GM12878 (cell line): ENCODE results near the gene NDUFS6. TPM values are rescaled to one million over a fixed set of nuclear protein-coding genes. Genes with fewer than 3 reads are reported as not detected.

ENCODE experiments used
- ATAC-seq: fragments of 200-7000 bp; cut with Tn5 transposase; 3 replicates; pipeline ENCODE4 v1.9.1; 2020; ENCODE audit warnings: mild to moderate bottlenecking, moderate library complexity
- BruUV-seq: library from RNA; stranded (reverse); fragments of 400-500 nt; replicated peaks from 2 replicates; lab custom pipeline; 2021; lab: Mats Ljungman, UMichigan
- CTCF ChIA-PET: fragments of 300-600 bp; sonication (Branson Sonifier 250); formaldehyde crosslinking; extraction: SDS; loops from one replicate; lab custom pipeline; 2021; ENCODE audit warnings: inconsistent platforms; lab: Yijun Ruan, JAX
- POLR2A ChIA-PET: fragments of 350-600 bp; formaldehyde crosslinking; extraction: SDS; loops from one replicate; lab custom pipeline; 2021; ENCODE audit warnings: inconsistent platforms; lab: Charles Lee
- RAD21 ChIA-PET: fragments of 300-600 bp; sonication (Branson Sonifier 250); formaldehyde crosslinking; loops from one replicate; lab custom pipeline; 2023; ENCODE audit warnings: antibody characterized with exemption; ENCODE audit not compliant: unreplicated experiment; lab: Charles Lee
- SMC1A ChIA-PET: fragments of 300-600 bp; sonication (Branson Sonifier 250); formaldehyde crosslinking; loops from one replicate; lab custom pipeline; 2023; ENCODE audit not compliant: unreplicated experiment, uncharacterized antibody; lab: Charles Lee
- DNase-seq: peaks from one replicate; pipeline ENCODE4 v3.0.0-alpha.2; 2011; ENCODE audit warnings: low read depth, low spot score
- FAIRE-seq: peaks from 3 replicates; lab custom pipeline; 2011; peaks lifted over from hg19 to GRCh38; lab: Jason Lieb, UNC
- H2AFZ ChIP-seq: 2 replicates; pipeline ENCODE4 v1.6.0; 2011; ENCODE audit warnings: low read depth, low read length, control low read depth; ENCODE audit not compliant: control insufficient read depth
- H3K27ac ChIP-seq: 2 replicates; pipeline ENCODE4 v1.5.1; 2011; ENCODE audit warnings: control low read depth; ENCODE audit not compliant: control insufficient read depth, insufficient read depth
- H3K27me3 ChIP-seq, 2 experiments: replicated peaks in 1 of 2; 2 replicates each; pipeline versions ENCODE4 v1.6.0 to v1.6.1; 2011; ENCODE audit warnings: low read length in 1 of 2; ENCODE audit not compliant: control insufficient read depth in 2 of 2, insufficient read depth in 2 of 2
- H3K36me3 ChIP-seq, 2 experiments: 2 replicates each; pipeline ENCODE4 v1.5.1; 2011; ENCODE audit warnings: low read length in 1 of 2; ENCODE audit not compliant: control insufficient read depth in 2 of 2, insufficient read depth in 2 of 2
- H3K4me1 ChIP-seq: 2 replicates; pipeline ENCODE4 v1.6.1; 2011; ENCODE audit warnings: mild to moderate bottlenecking, low read length, moderate library complexity, mixed read lengths; ENCODE audit not compliant: control insufficient read depth, insufficient read depth
- H3K4me2 ChIP-seq: 2 replicates; pipeline ENCODE4 v1.6.0; 2011; ENCODE audit warnings: control low read depth; ENCODE audit not compliant: control insufficient read depth, insufficient read depth
- H3K4me3 ChIP-seq: fragments of 200-600 bp; sonication (generic); 2 replicates; pipeline ENCODE4 v1.5.1; 2016
- H3K79me2 ChIP-seq: 2 replicates; pipeline ENCODE4 v1.6.0; 2011; ENCODE audit warnings: low read length; ENCODE audit not compliant: control insufficient read depth, insufficient read depth
- H3K9ac ChIP-seq: 2 replicates; pipeline ENCODE4 v1.8.0; 2011; ENCODE audit warnings: low read length, control low read depth, mixed read lengths; ENCODE audit not compliant: control insufficient read depth, insufficient read depth
- H3K9me3 ChIP-seq: replicated peaks from 3 replicates; pipeline ENCODE4 v1.5.1; 2011; ENCODE audit warnings: mild to moderate bottlenecking, low read length; ENCODE audit not compliant: control insufficient read depth, insufficient read depth
- H4K20me1 ChIP-seq: 2 replicates; pipeline ENCODE4 v1.6.0; 2011; ENCODE audit not compliant: control insufficient read depth, insufficient read depth
- BACH1 ChIP-seq: fragments of 450-650 bp; IDR thresholded peaks from 2 replicates; pipeline ENCODE4 v1.6.1; 2017; ENCODE audit warnings: mild to moderate bottlenecking, borderline replicate concordance
- BCL11A ChIP-seq: IDR thresholded peaks from 2 replicates; pipeline ENCODE4 v1.6.1; 2011; ENCODE audit warnings: low read depth, low read length
- CTCF ChIP-seq, 3 experiments: IDR thresholded peaks in 2 of 3; conservative IDR thresholded peaks in 1 of 3; 2 replicates each; pipeline ENCODE4 v1.5.1; 2011; ENCODE audit warnings: low read depth in 3 of 3, low read length in 3 of 3, mild to moderate bottlenecking in 3 of 3, control low read depth in 2 of 3, moderate library complexity in 2 of 3, inconsistent platforms in 1 of 3, mixed read lengths in 1 of 3; ENCODE audit not compliant: control insufficient read depth in 2 of 3, insufficient read depth in 1 of 3; ENCODE audit errors: extremely low read depth in 1 of 3
- GABPA ChIP-seq: IDR thresholded peaks from 2 replicates; pipeline ENCODE4 v1.6.1; 2014; ENCODE audit warnings: antibody characterized with exemption, low read depth, mild to moderate bottlenecking, inconsistent platforms
- IRF4 ChIP-seq: IDR thresholded peaks from 2 replicates; pipeline ENCODE4 v1.6.1; 2011; ENCODE audit warnings: low read depth, low read length
- MTA2 ChIP-seq: fragments of 450-650 bp; IDR thresholded peaks from 2 replicates; pipeline ENCODE4 v1.6.1; 2016; ENCODE audit warnings: low read depth, mild to moderate bottlenecking, moderate library complexity
- NFXL1 ChIP-seq: fragments of 450-650 bp; IDR thresholded peaks from 2 replicates; pipeline ENCODE4 v1.6.1; 2017; ENCODE audit warnings: antibody characterized with exemption, mild to moderate bottlenecking, borderline replicate concordance
- POLR2AphosphoS5 ChIP-seq: IDR thresholded peaks from 2 replicates; pipeline ENCODE4 v1.6.1; 2011; ENCODE audit warnings: mild to moderate bottlenecking, low read length, inconsistent platforms
- RBBP5 ChIP-seq: fragments of 200-600 bp; sonication (generic); conservative IDR thresholded peaks from 2 replicates; pipeline ENCODE4 v1.6.1; 2016
- SREBF1 ChIP-seq: IDR thresholded peaks from 2 replicates; pipeline ENCODE4 v1.6.1; 2012; ENCODE audit warnings: mild to moderate bottlenecking, low read length
- USF1 ChIP-seq: IDR thresholded peaks from 2 replicates; pipeline ENCODE4 v1.6.1; 2011; ENCODE audit warnings: borderline replicate concordance, low read depth, mild to moderate bottlenecking, moderate library complexity, mixed read lengths, low read length; ENCODE audit not compliant: insufficient read depth; ENCODE audit errors: extremely low read length
- ZNF207 ChIP-seq: fragments of 450-650 bp; IDR thresholded peaks from 2 replicates; pipeline ENCODE4 v1.6.1; 2014; ENCODE audit warnings: antibody characterized with exemption, mild to moderate bottlenecking, borderline replicate concordance
- WGBS: methylation state at CpG from one replicate; pipeline ENCODE4 v1.1.6; 2016; ENCODE audit warnings: low lambda C conversion rate; ENCODE audit not compliant: insufficient replicate concordance, insufficient coverage; ENCODE audit errors: missing lambda C conversion rate; 5-methylcytosine and 5-hydroxymethylcytosine counted together
- in situ Hi-C: fragments of 300-500 bp; cut with MboI; formaldehyde crosslinking; loops from 9 replicates; pipeline ENCODE4 v1.14.3; 2018; ENCODE audit warnings: mixed read lengths
- intact Hi-C: fragments of 100-400 bp; cut with micrococcal nuclease; formaldehyde crosslinking; loops from one replicate; pipeline ENCODE4 v1.14.2; 2022; ENCODE audit not compliant: unreplicated experiment
- polyA plus RNA-seq, 11 experiments: library from polyadenylated mRNA; depleted of rRNA in 4 of 11; unstranded in 6 of 11; stranded (reverse) in 5 of 11; fragments of >200 nt; fragmentation: Nextera tagmentation in 4 of 11; fragmentation: Illumina TruSeq in 1 of 11; extraction: Ambion mirVana in 4 of 11; extraction: Trizol in 1 of 11; gene quantifications; 1 replicate in 1 of 11; 2 replicates in 10 of 11; pipeline versions ENCODE4 v1.2.1 to v1.2.3, GENCODE V29; 2011 to 2016; ENCODE audit warnings: inconsistent platforms in 2 of 11, missing spikeins in 2 of 11, low read depth in 1 of 11
- total RNA-seq, 4 experiments: library from RNA; depleted of rRNA in 3 of 4; stranded (reverse); fragments of >200 nt in 3 of 4; fragmentation: Illumina TruSeq in 1 of 4; extraction: Trizol in 1 of 4; gene quantifications; 2 replicates each; pipeline versions ENCODE4 v1.2.1 to v1.2.3, GENCODE V29; 2013 to 2021

The NDUFS6 gene
- total and polyA plus RNA-seq, 10 of the 15 experiments (the other 5 are each of a cell fraction or from before 2014, with no cell fraction given): 20.7 to 213 (median 58.3) TPM

- ChIA-PET CTCF (no interaction called here), POLR2A (no interaction called here), RAD21 (no interaction called here), SMC1A (no interaction called here)
- Histone ChIP-seq H4K20me1 (no peaks in the 10 kb centered on the region), H3K27ac (no peak overlapping the region), H3K4me2 (no peak overlapping the region), H3K36me3 (no peaks in the 10 kb centered on the region), H3K9me3 (no peaks in the 10 kb centered on the region), H3K4me3 (no peak overlapping the region), H3K27me3 (peaks cover 0 to 2% of the 10 kb centered on the region in 2 experiments; a peak in 2 of 4 replicates), H3K79me2 (no peaks in the 10 kb centered on the region), H2AFZ (no peak overlapping the region), H3K4me1 (no peaks in the 10 kb centered on the region), H3K9ac (no peak overlapping the region)
- in situ Hi-C loops: no loop called here
- no peak for FAIRE-seq
- BruUV-seq: no TSS peak
- 44% methylated on average over 22 of the region's 23 CpGs for WGBS
- ATAC-seq: no peak
- intact Hi-C loops: no loop called here
- TF ChIP-seq MTA2: no peak
- no peak for TF ChIP-seq POLR2AphosphoS5
- TF ChIP-seq IRF4: no peak
- TF ChIP-seq SREBF1: no peak
- TF ChIP-seq NFXL1: no peak
- no peak for TF ChIP-seq CTCF (IDR thresholded peaks at IDR 0.05 in 2 of 3, conservative IDR thresholded peaks at IDR 0.05 in 1 of 3; ENCODE audit: control insufficient read depth in 2 of 3, extremely low read depth in 1 of 3, insufficient read depth in 1 of 3, low read depth in 3 of 3, low read length in 3 of 3)
- TF ChIP-seq BCL11A: no peak
- no peak for TF ChIP-seq RBBP5
- no peak for TF ChIP-seq ZNF207
- TF ChIP-seq BACH1: no peak
- TF ChIP-seq USF1: no peak
- no peak for TF ChIP-seq GABPA
- DNase-seq: no peak
Observed at GRCh38 chr5:1836176-1836890, 35.1 kb downstream of the NDUFS6 start.
